CD4-positive, alpha-beta T cell treated with Interleukin-6 for 4 hours (primary cell): ENCODE results near the gene BAIAP2L2.
A peak's percentile ranks its signal among the peaks of the same experiment; 100 is the strongest.
"Not testable (repeated sequence)": the region's sequence is repeated elsewhere in the genome, so short reads cannot be mapped to it uniquely, and the experiment has no call there.

Experiments
- DNase-seq: peaks from one replicate; pipeline ENCODE4 v3.0.0-alpha.2; 2020; ENCODE audit warnings: mixed read lengths

BAIAP2L2 gene

DNA sequence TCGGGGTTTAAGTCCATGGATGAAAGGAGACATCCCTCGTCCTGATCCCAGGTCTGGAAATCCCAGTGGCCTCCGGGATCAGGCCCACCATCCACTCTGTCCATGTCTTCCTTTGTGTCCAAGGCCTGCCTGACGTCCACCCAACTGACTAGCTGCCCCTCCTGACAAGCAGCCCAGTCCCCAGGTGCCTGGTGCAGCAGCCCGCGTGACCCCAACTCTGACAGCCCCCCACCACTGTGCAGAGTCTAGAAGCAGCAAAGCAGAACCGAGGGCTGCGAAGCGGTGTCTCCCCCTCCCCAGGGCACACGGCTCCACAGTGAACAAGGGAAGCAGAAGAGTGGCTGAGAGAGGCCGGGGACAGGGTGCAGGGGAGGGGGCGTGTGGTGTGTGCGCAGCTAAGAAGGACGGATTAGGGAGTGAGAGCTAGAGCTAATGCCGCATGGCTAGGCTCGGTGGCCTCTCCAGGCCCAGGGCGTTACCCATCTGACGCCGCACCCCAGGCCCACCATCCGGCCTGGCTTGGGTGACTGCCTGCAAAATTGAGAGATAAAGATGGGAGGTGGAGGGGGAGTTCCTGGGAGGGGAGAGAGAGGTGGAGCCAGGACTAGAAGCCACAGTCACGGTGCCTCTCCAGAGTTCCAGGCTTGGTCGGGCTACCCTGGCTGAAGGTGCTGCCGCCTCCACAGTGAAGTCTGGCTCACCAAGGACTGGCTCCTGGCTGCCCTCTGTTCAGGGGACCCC lies 16.6 kb upstream of the BAIAP2L2 start:
- DNase-seq: no peak

DNA sequence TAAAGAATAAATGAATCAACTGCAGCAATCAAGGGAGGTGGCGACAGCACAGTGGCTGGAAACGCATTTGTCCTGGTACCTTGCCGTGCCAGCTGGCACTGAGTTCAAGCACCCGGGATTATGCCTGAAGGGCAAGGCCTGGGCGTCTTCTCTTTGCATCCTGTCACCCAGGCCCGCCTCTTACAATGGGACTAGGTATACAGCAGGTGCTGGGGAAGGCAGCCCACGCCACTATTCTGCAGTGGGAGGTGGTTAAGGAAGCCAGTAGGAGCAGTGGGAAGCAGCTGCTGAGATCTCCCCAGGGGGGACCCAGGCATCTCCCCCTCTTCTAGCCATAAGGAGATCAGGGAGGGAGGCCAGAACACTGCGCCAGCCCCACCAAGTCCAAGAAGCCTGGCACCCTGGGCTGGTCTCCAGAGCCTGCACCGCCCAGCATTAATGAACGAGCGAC lies 15.3 kb upstream of the BAIAP2L2 start:
- DNase-seq: no peak

DNA sequence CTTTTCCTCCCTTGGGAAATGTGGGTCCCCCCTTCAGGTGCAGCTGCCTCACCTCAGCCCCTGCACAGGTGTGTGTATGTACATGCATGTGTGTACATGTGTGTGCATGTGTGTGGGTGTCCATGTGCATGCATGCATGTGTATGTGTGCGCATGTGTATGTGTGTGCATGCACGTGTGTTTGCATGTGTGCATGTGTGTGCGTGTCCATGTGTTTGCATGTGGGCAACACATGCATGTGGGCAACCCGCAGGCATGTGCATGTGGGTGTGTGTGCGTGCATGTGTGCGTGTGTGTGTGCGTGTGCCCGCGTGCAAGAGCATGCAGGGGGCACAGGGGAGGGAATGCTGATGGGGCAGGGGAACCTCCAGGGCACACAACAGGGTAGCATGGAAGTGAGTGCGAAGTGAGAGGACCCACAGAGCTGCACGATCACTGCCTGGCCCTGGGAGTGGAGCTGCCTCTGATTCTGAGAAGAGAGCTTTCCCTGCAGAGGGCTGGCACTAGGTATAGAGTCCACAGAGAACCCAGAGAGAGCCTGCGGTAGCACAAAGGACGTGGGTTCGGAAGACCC lies 14.6 kb upstream of the BAIAP2L2 start:
- DNase-seq: no peak

DNA sequence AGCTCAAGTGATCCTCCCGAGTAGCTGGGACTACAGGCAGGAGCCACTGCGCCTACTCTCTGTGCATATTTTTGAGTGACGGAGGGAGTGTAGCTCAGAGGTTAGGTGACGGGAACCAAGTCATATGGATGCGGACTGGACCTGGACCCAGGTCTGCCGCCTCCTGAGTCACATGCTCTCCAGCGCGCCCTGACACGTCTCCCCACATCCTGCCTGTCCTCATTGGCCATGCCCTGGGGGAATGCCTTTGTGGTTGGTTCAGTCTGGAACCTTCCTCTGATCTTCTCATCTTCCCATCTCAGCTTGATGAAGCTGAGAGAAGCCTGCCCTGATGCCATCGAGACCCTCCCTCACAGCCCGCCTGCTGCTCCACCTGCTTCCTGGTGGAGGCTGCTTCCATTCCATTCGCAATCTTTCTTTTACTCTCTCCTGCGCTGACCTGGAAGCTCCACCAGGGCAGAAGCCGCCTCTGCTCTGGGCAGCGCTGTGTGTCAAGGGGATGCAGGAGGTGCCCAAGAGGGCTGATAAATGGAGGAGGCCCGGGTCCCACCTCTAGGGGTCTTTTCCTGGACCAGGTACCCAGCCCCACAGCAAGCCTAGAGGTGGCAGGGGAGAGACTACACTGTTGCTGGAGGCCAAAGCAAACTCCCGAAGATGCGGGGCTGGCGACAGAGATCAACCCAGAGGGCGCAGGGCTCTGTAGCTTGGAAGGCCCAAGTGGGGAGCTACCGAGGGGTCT lies 13.9 kb upstream of the BAIAP2L2 start:
- DNase-seq: no peak

DNA sequence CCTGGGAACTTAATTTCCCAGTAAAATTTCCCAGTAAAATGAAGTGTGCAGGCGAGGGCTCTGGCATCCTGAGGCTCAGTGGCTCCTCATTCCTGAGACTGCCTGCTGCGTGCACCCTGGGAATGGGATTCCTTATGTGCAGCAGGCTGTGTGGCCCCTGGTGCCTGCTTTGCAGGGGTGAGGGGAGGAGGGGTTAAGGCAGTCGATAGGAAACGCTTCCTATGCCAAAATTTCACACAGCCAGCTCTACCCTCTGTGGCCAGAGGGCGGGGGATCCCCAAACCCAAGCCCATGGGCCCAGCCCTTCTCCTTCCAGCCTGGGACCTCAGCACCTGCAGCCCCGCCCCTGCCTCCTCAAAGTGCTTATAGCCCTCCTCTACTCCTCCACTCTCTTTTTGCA lies 12.1 kb upstream of the BAIAP2L2 start:
- DNase-seq: no peak

DNA sequence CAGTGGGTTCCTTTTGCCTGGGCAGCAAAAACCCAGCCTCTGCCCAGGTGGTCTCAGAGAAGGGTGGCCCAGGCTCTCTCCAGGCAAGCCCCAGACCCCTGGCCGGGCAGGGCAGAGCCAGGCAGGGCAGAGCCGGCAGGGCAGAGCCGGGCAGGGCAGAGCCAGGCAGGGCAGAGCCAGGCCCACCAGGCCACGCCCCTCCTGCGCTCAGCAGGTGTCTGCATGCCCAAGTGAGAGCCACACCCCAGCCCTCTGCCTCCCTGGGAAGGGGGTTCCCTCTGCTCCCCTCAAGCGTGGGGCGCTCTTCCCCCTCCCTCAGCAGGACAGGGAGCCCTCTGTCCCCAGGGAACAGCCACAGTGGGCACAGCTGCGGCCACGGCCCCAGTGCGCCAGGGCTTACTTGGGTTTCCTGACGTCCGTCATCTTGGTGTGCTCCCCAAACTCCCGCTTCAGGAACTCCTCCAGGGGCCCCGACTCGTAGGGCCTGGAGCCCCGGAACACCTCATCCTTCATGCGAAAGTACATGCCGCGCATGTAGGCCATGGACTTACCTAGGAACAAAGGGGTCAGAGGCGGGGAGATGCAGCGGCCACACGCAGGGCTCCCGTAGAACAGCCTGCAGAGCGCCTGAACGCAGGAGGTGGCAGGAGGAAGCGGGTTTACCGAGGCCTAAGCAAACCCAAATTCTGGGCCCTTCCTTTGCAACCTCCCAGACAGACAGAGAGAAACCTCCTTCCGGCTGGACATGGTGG lies 10.1 kb upstream of the BAIAP2L2 start:
- no peak for DNase-seq

DNA sequence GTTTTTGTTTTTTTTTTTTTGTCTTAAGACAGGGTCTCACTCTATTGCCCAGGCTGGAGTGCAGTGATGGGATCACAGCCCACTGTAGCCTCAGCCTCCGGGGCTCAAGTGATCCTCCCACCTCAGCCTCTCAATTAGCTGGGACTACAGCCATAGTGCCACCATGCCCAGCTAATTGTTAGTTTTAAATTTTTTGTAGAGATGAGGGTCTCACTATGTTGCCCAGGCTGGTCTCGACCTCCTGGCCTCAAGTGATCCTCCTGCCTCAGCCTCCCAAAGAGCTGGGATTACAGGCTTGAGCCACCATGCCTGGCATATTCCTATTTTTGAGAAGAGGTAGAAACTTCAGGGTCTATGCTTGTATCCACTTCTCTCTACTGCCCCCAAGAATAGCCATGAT lies 8.3 kb upstream of the BAIAP2L2 start:
- DNase-seq: not testable (repeated sequence)

DNA sequence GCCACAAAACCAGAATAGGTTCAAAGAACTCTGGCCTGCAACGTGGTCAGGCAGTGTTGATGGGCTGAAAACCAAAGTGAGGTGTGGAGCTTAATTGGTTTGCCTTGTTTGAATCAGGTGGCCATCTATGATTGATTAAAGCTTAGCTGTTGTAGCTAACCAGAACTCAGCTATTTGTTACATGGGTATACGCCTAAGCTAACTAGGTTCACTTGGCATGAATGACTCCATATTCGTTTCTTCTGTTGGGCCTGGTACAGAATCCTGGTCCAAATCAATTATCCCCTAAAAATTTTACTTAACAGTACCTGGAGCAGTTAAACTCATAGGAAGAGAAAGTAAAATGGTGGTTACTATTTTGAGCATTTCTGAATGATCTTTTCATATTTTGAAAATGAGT lies 7.7 kb upstream of the BAIAP2L2 start:
- no peak for DNase-seq

DNA sequence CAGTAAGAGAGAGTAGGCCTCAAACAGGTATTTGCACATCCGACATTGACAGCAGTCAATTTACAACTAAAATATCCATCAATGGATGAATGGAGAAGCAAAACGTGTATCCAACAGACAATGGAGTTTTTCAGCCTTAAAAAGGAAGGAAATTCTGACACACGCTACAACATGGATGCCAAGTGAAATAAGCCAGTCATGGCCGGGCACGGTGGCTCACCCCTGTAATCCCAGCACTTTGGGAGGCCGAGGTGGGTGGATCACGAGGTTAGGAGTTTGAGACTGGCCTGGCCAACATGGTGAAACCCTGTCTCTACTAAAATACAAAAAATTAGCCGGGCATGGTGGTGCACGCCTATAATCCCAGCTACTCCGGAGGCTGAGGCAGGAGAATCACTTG lies 7.1 kb upstream of the BAIAP2L2 start:
- not testable (repeated sequence) for DNase-seq

DNA sequence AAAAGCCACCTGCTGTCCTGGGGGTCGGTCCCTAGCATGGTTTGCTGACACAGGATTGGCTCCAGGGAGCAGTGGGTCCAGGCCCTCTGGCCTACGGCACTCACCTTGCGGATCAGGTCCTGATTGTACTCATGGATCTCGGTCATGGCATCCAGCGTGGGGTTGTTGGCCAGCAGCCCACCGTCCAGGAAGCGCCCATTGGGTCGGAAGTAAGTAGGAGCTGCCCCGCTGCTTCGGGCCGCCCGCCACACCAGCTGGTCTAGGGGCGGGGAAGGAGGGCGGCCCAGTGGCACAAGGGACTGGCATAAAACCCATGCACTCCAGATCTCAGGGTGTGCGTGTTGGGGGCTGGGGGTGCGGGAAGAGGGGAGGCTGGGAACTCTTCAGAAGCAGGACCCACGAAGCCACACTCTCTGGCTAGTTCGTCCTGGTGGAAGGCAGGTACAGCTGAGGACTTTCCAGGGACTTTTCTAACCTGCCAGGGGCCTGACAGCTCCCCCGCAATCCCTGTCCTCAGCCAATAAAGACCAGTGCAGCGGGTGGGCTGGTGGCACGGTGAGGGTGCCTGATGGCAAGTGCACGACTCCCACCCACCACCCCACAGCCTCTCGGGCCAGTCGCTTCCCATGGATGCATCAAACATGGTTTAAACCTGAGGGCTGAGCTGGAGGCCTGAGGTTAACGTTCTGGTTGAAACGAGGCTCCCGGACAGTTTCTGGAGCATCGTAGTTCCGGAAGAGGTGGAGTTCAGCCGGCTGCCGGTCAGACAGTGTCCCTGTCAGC lies 5.1 kb upstream of the BAIAP2L2 start:
- no peak for DNase-seq

DNA sequence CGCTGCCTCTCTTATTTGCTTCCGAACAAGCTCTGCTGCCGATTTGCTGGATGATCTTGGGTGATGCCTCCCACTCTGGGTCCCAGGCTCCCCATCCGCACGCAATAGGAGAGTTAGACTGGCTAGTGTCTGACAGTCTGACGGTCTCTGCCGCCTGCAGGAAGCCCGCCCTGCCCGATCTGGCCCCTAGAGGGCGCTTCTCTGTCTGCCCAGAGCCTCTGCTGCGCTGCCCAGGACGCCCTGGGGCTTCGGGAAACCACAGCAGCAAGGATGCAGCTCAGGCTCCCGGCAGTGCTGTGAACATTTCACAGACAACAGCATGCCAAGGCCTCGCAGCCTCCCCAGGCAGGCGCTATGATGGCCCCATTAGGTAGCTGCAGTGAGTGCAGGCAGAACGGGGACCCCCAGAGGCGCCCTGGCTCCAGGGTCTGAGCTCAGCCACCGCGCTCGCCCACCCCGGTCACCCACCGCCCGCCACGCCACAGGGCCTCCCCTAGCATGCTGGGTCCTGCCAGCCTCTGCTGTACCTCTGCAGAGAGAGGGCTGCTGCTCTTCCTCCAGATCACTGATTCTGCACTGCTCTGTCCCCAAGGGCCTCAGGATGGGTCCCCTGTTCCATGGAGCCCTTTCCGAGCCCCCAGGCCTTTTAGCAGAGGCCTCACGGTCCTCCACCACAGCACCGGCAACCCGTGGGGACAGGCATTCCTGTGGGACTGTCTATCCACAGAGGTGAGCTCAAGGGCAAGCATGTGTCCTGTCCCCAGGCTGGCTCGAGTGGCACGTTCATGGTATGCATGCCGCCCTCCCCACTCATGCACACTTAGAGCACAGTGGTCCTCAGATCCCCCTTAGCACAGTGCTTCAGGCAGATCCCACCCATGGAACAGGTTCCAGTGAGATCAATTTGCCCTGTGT lies 4.3 kb upstream of the BAIAP2L2 start:
- DNase-seq: peak; percentile 80

DNA sequence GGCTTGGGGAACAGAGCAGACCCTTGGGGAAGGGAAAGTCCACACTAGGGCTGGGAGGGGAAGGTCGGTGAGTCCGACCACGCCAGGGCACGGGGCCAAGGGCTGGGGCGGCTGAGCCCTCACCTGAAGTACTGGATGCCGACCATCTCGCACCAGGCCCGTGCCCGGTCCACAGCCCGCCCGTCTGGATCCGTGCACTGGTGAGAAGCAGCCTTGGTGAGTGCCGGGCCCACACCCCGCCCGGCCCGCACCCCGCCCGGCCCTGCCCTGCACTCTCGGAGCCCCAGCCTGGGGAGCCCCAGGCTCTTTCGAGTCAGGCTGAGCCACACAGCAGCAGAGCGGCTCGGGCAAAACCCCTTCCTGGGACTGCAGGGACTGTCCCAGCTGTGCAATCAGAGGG lies 1.9 kb upstream of the BAIAP2L2 start:
- no peak for DNase-seq

DNA sequence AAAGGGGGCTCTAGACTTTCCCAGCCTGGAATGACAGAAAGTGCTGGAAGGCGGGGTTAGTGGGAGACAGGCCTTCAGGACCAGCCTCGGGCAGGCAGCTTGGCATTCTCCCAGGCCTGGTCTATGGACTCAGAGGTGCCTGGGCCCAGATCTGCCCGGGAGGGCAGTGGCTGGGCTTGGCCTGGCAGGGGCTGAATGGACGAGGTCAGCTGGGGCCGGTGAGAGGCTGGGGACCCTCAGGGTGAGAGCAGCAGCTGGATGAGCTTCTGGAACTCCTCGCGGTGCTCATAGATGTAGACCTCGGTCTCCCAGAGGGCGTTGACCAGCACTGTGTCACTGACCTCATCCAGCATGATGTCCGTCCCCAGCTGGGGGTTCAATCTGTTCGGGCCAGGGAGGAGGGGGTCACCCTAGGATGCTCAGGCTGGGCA lies 1.5 kb upstream of the BAIAP2L2 start:
- DNase-seq: no peak

DNA sequence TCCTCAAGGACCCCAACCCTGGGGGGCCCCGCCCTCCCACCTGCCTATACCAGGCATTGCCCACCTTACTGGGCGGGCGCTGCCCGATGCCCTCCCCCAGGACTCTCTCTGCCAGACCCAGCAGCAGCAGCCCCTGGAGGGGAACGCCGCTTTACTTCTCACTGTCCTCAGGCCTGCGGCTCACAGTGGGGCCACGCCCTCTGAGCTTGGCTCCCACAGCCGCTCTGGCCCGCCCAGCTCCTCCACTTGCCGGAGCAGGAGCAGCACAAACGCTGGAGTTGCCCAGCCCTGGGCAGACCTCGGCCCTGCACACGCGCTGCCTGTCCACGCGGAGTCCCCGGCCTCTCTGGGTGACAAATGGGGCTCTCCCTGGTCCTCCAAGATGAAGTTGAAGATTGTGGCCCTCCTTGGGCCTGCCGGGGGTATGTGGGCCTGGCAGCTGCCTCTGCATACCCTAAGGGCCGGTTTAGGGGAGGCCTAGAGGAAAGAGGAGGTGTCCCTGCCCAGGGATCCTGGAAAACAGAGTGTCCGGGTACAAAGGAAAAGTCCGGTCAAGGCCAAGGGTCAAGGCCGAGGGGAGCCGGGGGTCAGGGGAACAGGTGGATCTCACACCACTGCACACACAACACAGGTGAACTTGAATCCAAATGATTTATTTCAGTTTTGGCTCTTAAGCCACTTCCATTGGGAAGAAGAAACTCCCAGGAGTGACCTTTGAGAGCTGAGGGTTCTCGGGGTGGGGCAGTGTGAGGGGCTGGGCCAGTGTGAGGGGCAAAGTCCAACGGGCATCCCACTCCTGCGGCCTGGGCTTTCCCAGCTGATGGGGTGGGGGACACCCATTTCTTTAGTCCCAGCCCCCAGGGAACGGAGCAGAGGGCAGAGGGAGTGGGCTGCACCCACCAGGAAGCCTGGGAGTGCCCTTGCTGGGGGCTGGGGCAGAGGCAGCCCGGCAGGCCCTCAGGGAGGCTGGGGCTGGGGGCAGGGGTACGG lies 674 bp upstream of the BAIAP2L2 start:
- DNase-seq: no peak

DNA sequence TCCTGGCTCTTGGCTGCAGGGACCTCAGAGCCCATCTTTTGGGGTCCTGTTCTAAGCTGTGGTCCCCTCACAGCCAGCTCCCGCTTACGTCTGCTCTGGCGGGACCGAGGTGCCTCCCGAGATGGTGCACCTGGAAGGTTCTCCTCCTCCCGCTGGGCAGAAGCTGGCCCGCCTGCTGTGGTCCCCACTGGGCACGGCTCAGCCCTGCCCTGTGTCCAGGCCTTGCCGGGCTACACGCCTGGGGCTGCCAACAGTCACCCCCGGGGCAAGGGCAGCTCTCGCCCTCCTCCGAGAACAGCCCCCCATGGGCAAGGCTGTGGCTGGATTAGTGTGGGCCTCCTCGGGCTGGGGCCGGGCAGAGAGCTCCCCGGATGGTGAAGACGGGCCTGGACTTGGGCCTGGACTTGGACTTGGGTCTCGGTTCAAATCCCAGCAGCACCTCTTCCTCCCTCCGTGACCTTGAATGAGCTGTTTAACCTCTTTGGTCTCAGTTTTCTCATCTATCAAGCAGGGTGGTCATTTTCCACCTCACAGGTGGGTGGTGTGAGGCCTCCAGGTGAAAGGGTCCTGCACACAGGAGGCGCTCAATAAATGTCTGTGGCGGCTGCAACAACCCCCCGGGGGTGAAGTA lies 998 bp downstream of the BAIAP2L2 start:
- peak; percentile 9 for DNase-seq

DNA sequence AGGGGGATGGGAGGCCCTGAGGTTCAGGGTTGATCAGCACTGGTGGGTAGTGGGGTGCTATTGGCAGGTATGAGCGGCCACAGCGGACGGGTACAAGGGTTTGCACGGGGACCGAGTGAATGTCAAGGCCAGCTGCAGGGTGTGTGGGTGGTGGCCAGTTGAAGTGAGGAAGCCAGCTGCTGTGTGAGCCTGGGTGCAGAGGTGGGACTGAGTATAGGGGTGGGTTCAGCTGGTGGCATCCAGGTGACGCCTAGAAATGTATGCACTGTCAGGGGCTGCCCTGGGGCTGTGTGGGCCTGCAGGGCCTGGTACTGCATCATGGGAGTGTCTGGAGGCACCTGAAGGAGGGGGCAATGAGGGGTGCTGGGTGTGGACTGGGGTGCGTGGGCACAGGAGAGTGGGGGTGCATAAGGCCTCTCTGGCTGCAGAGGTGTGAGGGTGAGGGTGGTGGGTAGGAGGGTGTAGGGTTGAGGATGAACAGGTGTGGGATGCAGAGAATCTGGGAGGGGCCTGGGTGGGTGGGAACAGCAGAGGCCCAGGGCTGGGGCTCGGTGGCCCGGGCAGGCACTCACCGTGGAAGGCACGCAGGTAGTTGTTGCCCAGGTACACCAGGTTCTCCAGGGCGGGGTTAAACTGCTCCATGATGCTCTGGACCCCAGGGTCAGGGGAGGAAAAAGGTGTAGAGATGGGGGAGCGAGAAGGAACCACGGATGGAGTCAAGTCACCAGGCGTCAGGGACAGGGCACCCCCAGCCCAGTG lies 1.7 kb downstream of the BAIAP2L2 start:
- DNase-seq: no peak

DNA sequence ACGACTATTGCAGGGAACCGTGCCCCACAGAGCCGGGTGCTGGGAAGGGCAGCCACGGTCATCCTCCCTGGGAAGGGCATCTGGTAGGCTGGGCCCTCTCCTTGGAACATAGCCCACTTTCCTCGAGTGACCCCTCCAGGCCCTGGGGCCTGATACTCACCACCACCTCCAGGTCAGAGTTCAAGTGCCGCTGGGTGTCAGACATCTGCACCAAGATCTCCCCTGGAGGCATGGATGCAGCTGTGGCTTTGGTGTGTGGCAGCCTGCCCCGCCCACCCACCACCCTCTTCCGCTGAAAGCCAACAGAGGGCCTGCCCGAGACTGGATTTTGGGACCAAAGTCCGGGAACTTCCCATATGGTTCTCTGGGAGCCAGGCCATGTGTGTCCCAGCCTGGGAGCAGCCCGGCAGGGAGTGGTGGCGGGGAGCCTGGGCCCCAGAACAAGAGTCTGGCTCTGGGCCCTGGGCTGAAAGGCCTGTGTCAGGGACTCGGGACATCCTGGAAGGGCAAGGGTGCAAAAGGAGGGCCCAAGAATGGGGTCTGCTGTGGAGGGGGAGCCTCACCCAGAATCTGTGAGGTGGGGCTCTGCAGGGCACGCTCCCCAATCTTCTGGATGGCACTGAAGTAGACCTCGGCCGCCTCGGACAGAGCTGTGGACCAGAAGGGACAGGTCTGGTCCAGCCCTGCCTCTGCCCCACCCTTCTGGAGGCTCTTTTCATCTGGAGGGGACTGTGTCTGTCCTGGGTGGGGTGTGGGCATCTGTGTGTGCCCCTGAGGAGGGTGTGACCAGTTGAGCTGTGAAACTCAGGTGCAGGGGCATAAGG lies 2.6 kb downstream of the BAIAP2L2 start:
- no peak for DNase-seq
